Measurements from ENCODE around the gene ATP5PO. TPM values are rescaled to one million over a fixed set of nuclear protein-coding genes. Genes with fewer than 3 reads are reported as not detected.
"Not testable (repeated sequence)": the region's sequence is repeated elsewhere in the genome, so short reads cannot be mapped to it uniquely, and the experiment has no call there.

The ATP5PO gene
- total RNA-seq, 2 experiments from 2014 or later = 219 to 221 TPM

GRCh38 chr21:33874161-33874560, 41.4 kb downstream of the ATP5PO start:
- DNase-seq = no peak
- H3K4me3 Mint-ChIP-seq = no peak overlapping the region
- no peaks in the 10 kb centered on the region for H3K4me1 Mint-ChIP-seq
- no peaks in the 10 kb centered on the region for H3K27me3 Mint-ChIP-seq
- no peaks in the 10 kb centered on the region for H3K9me3 Mint-ChIP-seq
- H3K36me3 Mint-ChIP-seq = no peaks in the 10 kb centered on the region
- H3K27ac Mint-ChIP-seq = no peak overlapping the region

GRCh38 chr21:33872881-33873515, 42.6 kb downstream of the ATP5PO start:
- Mint-ChIP-seq H3K27me3 (no peaks in the 10 kb centered on the region), H3K9me3 (no peaks in the 10 kb centered on the region), H3K36me3 (no peaks in the 10 kb centered on the region), H3K4me1 (no peaks in the 10 kb centered on the region), H3K27ac (no peak overlapping the region), H3K4me3 (no peak overlapping the region)
- no peak for DNase-seq

- no peaks in the 10 kb centered on the region for H3K9me3 Mint-ChIP-seq
- H3K27ac Mint-ChIP-seq = no peak overlapping the region
- H3K36me3 Mint-ChIP-seq = no peaks in the 10 kb centered on the region
Observed at GRCh38 chr21:33871171-33871570, 44.4 kb downstream of the ATP5PO start.

GRCh38 chr21:33870768-33871167, 44.8 kb downstream of the ATP5PO start:
- no peaks in the 10 kb centered on the region for H3K36me3 Mint-ChIP-seq
- no peaks in the 10 kb centered on the region for H3K4me1 Mint-ChIP-seq
- no peak overlapping the region for H3K27ac Mint-ChIP-seq
- H3K4me3 Mint-ChIP-seq = no peak overlapping the region
- no peaks in the 10 kb centered on the region for H3K9me3 Mint-ChIP-seq
- DNase-seq = no peak
- no peaks in the 10 kb centered on the region for H3K27me3 Mint-ChIP-seq

More at GRCh38 chr21:33871171-33871570, 44.4 kb downstream of the ATP5PO start:
- Mint-ChIP-seq H3K27me3 (no peaks in the 10 kb centered on the region), H3K4me1 (no peaks in the 10 kb centered on the region), H3K4me3 (no peak overlapping the region)
- DNase-seq = no peak

- Mint-ChIP-seq H3K4me1 (no peaks in the 10 kb centered on the region), H3K4me3 (no peak overlapping the region), H3K27ac (no peak overlapping the region), H3K9me3 (no peaks in the 10 kb centered on the region), H3K36me3 (no peaks in the 10 kb centered on the region), H3K27me3 (no peaks in the 10 kb centered on the region)
- DNase-seq = no peak
Observed at GRCh38 chr21:33869873-33870272, 45.7 kb downstream of the ATP5PO start.

- DNase-seq, H3K27ac Mint-ChIP-seq, H3K36me3 Mint-ChIP-seq, H3K4me1 Mint-ChIP-seq, H3K27me3 Mint-ChIP-seq, H3K9me3 Mint-ChIP-seq: not testable (repeated sequence)
- H3K4me3 Mint-ChIP-seq = peak overlapping the region; percentile 71
Observed at GRCh38 chr21:33867868-33868267, 47.7 kb downstream of the ATP5PO start.

GRCh38 chr21:33866826-33867225, 48.8 kb downstream of the ATP5PO start:
- H3K36me3 Mint-ChIP-seq = no peaks in the 10 kb centered on the region
- H3K27me3 Mint-ChIP-seq = no peaks in the 10 kb centered on the region
- no peaks in the 10 kb centered on the region for H3K9me3 Mint-ChIP-seq
- H3K27ac Mint-ChIP-seq = no peak overlapping the region
- no peak overlapping the region for H3K4me3 Mint-ChIP-seq
- no peak for DNase-seq
- no peaks in the 10 kb centered on the region for H3K4me1 Mint-ChIP-seq

GRCh38 chr21:33865996-33866575, 49.5 kb downstream of the ATP5PO start:
- no peak for DNase-seq
- Mint-ChIP-seq H3K9me3 (no peaks in the 10 kb centered on the region), H3K27ac (no peak overlapping the region), H3K27me3 (no peaks in the 10 kb centered on the region), H3K36me3 (no peaks in the 10 kb centered on the region), H3K4me1 (no peaks in the 10 kb centered on the region), H3K4me3 (no peak overlapping the region)

GRCh38 chr21:33865176-33865575, 50.4 kb downstream of the ATP5PO start:
- H3K27me3 Mint-ChIP-seq = no peaks in the 10 kb centered on the region
- H3K4me1 Mint-ChIP-seq = no peaks in the 10 kb centered on the region
- no peaks in the 10 kb centered on the region for H3K36me3 Mint-ChIP-seq
- no peaks in the 10 kb centered on the region for H3K9me3 Mint-ChIP-seq
- no peak for DNase-seq
- H3K27ac Mint-ChIP-seq = no peak overlapping the region
- H3K4me3 Mint-ChIP-seq = no peak overlapping the region

GRCh38 chr21:33864150-33864549, 51.5 kb downstream of the ATP5PO start:
- Mint-ChIP-seq H3K27ac (no peak overlapping the region), H3K4me3 (no peak overlapping the region), H3K4me1 (no peaks in the 10 kb centered on the region), H3K27me3 (no peaks in the 10 kb centered on the region), H3K36me3 (no peaks in the 10 kb centered on the region), H3K9me3 (no peaks in the 10 kb centered on the region)
- no peak for DNase-seq

GRCh38 chr21:33863191-33863590, 52.4 kb downstream of the ATP5PO start:
- H3K27me3 Mint-ChIP-seq, H3K4me1 Mint-ChIP-seq, H3K27ac Mint-ChIP-seq, H3K4me3 Mint-ChIP-seq, DNase-seq, H3K9me3 Mint-ChIP-seq, H3K36me3 Mint-ChIP-seq: not testable (repeated sequence)

- Mint-ChIP-seq H3K36me3 (no peaks in the 10 kb centered on the region), H3K4me1 (no peaks in the 10 kb centered on the region), H3K9me3 (no peaks in the 10 kb centered on the region), H3K4me3 (no peak overlapping the region), H3K27me3 (no peaks in the 10 kb centered on the region), H3K27ac (no peak overlapping the region)
- no peak for DNase-seq
Observed at GRCh38 chr21:33861125-33861524, 54.5 kb downstream of the ATP5PO start.

- Mint-ChIP-seq H3K36me3 (no peaks in the 10 kb centered on the region), H3K4me3 (no peak overlapping the region), H3K4me1 (no peaks in the 10 kb centered on the region), H3K9me3 (no peaks in the 10 kb centered on the region), H3K27ac (no peak overlapping the region), H3K27me3 (no peaks in the 10 kb centered on the region)
- DNase-seq = no peak
Observed at GRCh38 chr21:33860332-33860879, 55.2 kb downstream of the ATP5PO start.

GRCh38 chr21:33859373-33860102, 56.1 kb downstream of the ATP5PO start:
- Mint-ChIP-seq H3K4me3 (no peak overlapping the region), H3K27ac (no peak overlapping the region), H3K27me3 (no peaks in the 10 kb centered on the region), H3K9me3 (no peaks in the 10 kb centered on the region), H3K4me1 (no peaks in the 10 kb centered on the region), H3K36me3 (no peaks in the 10 kb centered on the region)
- no peak for DNase-seq

GRCh38 chr21:33858667-33859372, 56.8 kb downstream of the ATP5PO start:
- Mint-ChIP-seq H3K4me3 (no peak overlapping the region), H3K4me1 (no peaks in the 10 kb centered on the region), H3K36me3 (no peaks in the 10 kb centered on the region), H3K27me3 (no peaks in the 10 kb centered on the region), H3K27ac (no peak overlapping the region), H3K9me3 (no peaks in the 10 kb centered on the region)
- DNase-seq = no peak

Data from activated naive CD8-positive, alpha-beta T cell treated with anti-CD3 and anti-CD28 coated beads for 36 hours (primary cell).